BE2C (cell line): ENCODE results near the gene ARFRP1.
"Not testable (repeated sequence)": the region's sequence is repeated elsewhere in the genome, so short reads cannot be mapped to it uniquely, and the experiment has no call there.

Experiments used
- DNase-seq: peaks from one replicate; pipeline ENCODE4 v3.0.0-alpha.2; 2020
- H3K27me3 ChIP-seq: fragments of 250-450 bp; sonication (Bioruptor Pico); 2 replicates; pipeline ENCODE4 v1.5.1; 2020; ENCODE audit warnings: mild to moderate bottlenecking
- H3K36me3 ChIP-seq: fragments of 250-450 bp; sonication (Bioruptor Pico); 2 replicates; pipeline ENCODE4 v1.5.1; 2020; ENCODE audit warnings: mild to moderate bottlenecking
- H3K4me1 ChIP-seq: fragments of 250-450 bp; sonication (Bioruptor Pico); 2 replicates; pipeline ENCODE4 v1.5.1; 2020
- H3K4me3 ChIP-seq: 2 replicates; pipeline ENCODE4 v1.5.1; 2011; ENCODE audit warnings: low read depth, low read length
- H3K9me3 ChIP-seq: fragments of 250-450 bp; sonication (Bioruptor Pico); 2 replicates; pipeline ENCODE4 v1.5.1; 2020
- CTCF ChIP-seq: IDR thresholded peaks from 2 replicates; pipeline ENCODE4 v1.5.1; 2012; ENCODE audit warnings: mild to moderate bottlenecking, low read depth, low read length

The ARFRP1 gene

GRCh38 chr20:63734111-63734945 is 26.6 kb upstream of the ARFRP1 start:
- Histone ChIP-seq H3K27me3 (peaks cover 3% of the 10 kb centered on the region; the same call in 1 of the 2 replicates), H3K4me1 (peaks cover 3% of the 10 kb centered on the region), H3K9me3 (no peaks in the 10 kb centered on the region), H3K4me3 (no peak overlapping the region), H3K36me3 (peaks cover 31% of the 10 kb centered on the region)
- TF ChIP-seq CTCF = no peak
- no peak for DNase-seq

- H3K27me3 ChIP-seq = no peaks in the 10 kb centered on the region
- TF ChIP-seq CTCF = no peak
- H3K4me1 ChIP-seq = no peaks in the 10 kb centered on the region
- no peak for DNase-seq
- H3K4me3 ChIP-seq = no peak overlapping the region
- H3K36me3 ChIP-seq = peaks cover 33% of the 10 kb centered on the region
- no peaks in the 10 kb centered on the region for H3K9me3 ChIP-seq
These were observed 25.9 kb upstream of the ARFRP1 start for GRCh38 chr20:63733579-63734081.

- no peak for TF ChIP-seq CTCF
- H3K4me3 ChIP-seq = no peak overlapping the region
- H3K27me3 ChIP-seq = no peaks in the 10 kb centered on the region
- H3K9me3 ChIP-seq = no peaks in the 10 kb centered on the region
- H3K4me1 ChIP-seq = no peaks in the 10 kb centered on the region
- H3K36me3 ChIP-seq = peaks cover 33% of the 10 kb centered on the region
- no peak for DNase-seq
These were observed 25.3 kb upstream of the ARFRP1 start for GRCh38 chr20:63733117-63733516.

- TF ChIP-seq CTCF = no peak
- Histone ChIP-seq H3K9me3 (no peaks in the 10 kb centered on the region), H3K4me1 (no peaks in the 10 kb centered on the region), H3K27me3 (no peaks in the 10 kb centered on the region), H3K36me3 (peaks cover 33% of the 10 kb centered on the region), H3K4me3 (no peak overlapping the region)
- DNase-seq = no peak
These were observed 24.6 kb upstream of the ARFRP1 start for GRCh38 chr20:63732118-63733095.

- H3K36me3 ChIP-seq = peaks cover 33% of the 10 kb centered on the region
- H3K9me3 ChIP-seq = no peaks in the 10 kb centered on the region
- no peaks in the 10 kb centered on the region for H3K27me3 ChIP-seq
- no peak for TF ChIP-seq CTCF
- no peaks in the 10 kb centered on the region for H3K4me1 ChIP-seq
- DNase-seq = no peak
- H3K4me3 ChIP-seq = no peak overlapping the region
These were observed 23.6 kb upstream of the ARFRP1 start for GRCh38 chr20:63731410-63731809.

GRCh38 chr20:63730189-63730733 is 22.5 kb upstream of the ARFRP1 start:
- H3K36me3 ChIP-seq = peaks cover 29% of the 10 kb centered on the region
- H3K9me3 ChIP-seq, DNase-seq, H3K4me3 ChIP-seq, H3K4me1 ChIP-seq, H3K27me3 ChIP-seq: not testable (repeated sequence)

GRCh38 chr20:63722967-63723622 is 15.3 kb upstream of the ARFRP1 start:
- H3K4me3 ChIP-seq, H3K4me1 ChIP-seq, DNase-seq, H3K27me3 ChIP-seq, H3K9me3 ChIP-seq: not testable (repeated sequence)
- peaks cover 27% of the 10 kb centered on the region for H3K36me3 ChIP-seq
